Stimulated activated CD4-positive, alpha-beta T cell treated with anti-CD3 and anti-CD28 coated beads, TNF-alpha, amount 100 ng/mL, for 4 hours (primary cell): ENCODE results near the gene UBQLN1.

Source experiments
- DNase-seq, 3 experiments: peaks; one replicate each; pipeline ENCODE4 v3.0.0-alpha.2; 2020; ENCODE audit warnings: low read depth in 3 of 3

Gene UBQLN1

GRCh38 chr9:83688921-83689320 is 18.8 kb downstream of the UBQLN1 start:
- DNase-seq: no peak

- no peak for DNase-seq
Measured at GRCh38 chr9:83681490-83681889, 26.3 kb downstream of the UBQLN1 start.

GRCh38 chr9:83680233-83680632 is 27.5 kb downstream of the UBQLN1 start:
- no peak for DNase-seq

GRCh38 chr9:83677596-83677995 is 30.2 kb downstream of the UBQLN1 start:
- no peak for DNase-seq

GRCh38 chr9:83675466-83675865 is 32.3 kb downstream of the UBQLN1 start:
- no peak for DNase-seq

GRCh38 chr9:83671451-83671850 is 36.3 kb downstream of the UBQLN1 start:
- no peak for DNase-seq

- no peak for DNase-seq
Measured at GRCh38 chr9:83670381-83670780, 37.4 kb downstream of the UBQLN1 start.

DNA sequence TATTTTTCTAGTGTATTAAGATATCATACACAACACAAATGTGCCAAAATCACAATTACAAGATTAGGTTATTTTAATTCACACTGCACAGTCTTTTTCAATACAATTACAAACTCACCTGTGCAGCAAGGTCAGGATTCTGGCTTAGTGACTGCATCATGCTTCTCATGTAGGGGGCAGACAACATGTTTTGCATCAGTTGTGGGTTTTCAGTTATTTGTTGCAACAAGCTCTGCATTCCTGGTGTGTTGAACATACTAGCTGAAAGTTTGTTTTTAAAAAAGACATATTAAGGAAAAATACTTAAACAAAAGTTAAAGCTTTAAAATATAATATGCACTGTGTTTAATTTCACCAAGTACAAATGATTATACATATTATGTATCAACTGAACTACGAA is 38.7 kb downstream of the UBQLN1 start:
- DNase-seq: no peak

DNA sequence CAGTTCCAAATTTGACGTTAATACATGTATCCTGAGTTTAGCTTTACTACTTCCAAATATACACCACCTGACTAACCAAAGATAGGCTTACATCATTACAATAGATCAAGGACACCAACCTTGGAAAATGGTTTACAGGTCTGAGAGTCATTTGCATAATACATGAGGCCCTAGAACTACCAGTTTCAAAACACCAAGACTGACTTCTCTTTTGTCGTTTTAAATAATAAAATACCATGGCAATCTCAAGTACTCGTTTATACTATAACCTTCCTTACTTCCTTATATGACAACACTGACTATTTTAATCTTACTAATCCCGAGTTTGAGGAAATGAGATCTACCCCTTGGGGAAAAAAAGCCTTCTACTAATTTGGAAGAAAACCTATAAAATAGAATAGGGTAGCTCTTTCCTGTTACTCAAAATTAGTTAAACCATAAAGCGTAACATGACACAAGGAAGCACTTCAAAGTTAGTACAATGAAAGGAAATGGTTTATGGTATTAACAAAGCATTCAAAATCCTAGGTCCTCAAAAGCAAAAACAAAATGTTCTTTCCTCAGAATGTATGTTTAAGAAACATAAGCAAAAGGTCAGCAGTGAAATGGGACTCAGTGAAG is 42.1 kb downstream of the UBQLN1 start:
- DNase-seq: no peak

- DNase-seq: no peak
Measured at GRCh38 chr9:83662933-83663332, 44.8 kb downstream of the UBQLN1 start.

DNA sequence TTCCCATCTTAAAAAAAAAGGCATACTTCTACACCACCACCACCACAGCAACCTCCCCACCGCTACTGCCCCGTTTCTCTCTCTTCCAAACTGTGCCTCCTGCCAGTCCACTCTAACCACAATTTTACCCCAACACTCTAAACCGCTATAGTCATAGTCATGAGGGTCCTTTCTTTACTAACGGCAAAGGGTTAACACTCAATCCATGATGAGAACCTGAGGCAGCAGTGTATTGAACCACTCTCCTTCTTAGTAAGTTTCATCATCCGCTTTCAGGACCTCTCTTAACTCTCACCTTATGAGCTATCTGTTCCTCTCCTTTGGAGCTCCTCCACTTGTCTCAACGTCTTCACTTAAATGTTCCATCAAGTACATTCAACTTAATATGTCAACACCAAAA is 50.8 kb downstream of the UBQLN1 start:
- no peak for DNase-seq

DNA sequence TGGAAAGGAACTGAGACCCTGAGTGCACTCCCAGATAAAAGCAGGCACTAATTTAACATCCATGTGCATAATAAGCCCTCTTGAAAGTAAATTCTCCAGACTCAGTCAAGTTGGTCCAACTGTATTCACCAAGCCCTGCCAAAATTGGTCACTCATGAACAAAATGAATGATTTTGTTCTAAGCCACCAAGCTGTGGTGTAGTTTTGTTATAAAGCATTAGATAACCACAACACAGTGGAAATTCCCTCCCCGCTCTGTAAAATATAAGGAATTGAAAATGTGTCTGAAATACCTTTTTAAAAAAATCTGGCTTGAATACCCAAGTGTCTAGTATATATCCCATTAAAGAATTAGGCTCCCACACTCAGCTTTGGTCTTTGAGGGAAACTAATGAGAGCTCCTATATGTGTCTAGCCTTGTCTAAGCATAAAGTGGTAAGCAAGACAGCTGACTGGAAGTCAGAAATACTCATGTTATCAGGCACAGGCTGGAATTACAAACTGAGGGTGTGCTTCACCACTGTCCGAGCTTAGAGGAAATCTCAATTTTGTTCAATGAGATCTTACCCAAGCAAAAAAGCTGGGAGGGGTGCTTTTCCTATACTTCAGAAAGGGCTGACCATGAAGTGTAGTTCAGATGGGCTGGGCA is 51.6 kb downstream of the UBQLN1 start:
- no peak for DNase-seq

- no peak for DNase-seq
Measured at GRCh38 chr9:83655433-83655832, 52.3 kb downstream of the UBQLN1 start.

- no peak for DNase-seq
Measured at GRCh38 chr9:83652433-83652832, 55.3 kb downstream of the UBQLN1 start.

- no peak for DNase-seq
Measured at GRCh38 chr9:83651558-83651957, 56.2 kb downstream of the UBQLN1 start.

DNA sequence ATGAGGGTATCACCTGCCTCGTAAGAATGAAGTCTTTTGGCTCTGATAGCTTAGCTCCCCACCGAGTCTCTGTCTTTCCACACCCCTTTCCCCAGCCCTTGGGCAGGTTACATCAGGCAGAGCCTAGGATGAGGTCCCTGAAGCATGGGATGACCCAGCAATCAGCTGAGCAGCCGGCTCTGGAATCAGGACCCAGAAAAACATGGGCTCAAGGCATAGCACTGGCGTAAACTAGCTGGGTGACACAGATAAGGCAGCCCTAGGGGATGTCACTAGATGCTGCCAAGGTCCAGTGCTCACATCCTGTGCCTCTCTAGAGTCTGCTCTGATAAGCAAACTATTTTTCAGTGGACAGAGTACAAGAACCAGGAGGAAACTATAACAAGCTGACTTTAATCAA is 58.2 kb downstream of the UBQLN1 start:
- DNase-seq: no peak

DNA sequence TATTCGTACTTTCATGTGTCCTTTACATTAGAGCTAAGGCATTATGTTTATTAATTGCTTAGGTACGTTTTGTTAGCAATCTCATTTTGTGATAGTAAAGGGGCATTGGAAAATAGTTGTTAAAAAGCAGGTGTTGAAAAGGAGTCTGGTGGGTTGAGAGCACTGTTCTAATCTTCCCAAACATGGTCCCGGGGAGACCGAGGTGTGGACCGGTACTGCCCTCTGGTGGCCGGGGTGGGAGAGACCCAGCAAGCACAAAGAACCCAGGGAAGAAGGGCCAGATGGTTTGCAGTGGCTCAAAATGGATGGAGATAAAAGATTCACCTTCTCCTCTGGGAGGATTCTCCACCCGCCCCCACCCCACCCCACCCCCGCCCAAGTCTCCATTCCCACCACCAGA is 58.7 kb downstream of the UBQLN1 start:
- peak; percentile 47 to 54 (median 52) for DNase-seq

DNA sequence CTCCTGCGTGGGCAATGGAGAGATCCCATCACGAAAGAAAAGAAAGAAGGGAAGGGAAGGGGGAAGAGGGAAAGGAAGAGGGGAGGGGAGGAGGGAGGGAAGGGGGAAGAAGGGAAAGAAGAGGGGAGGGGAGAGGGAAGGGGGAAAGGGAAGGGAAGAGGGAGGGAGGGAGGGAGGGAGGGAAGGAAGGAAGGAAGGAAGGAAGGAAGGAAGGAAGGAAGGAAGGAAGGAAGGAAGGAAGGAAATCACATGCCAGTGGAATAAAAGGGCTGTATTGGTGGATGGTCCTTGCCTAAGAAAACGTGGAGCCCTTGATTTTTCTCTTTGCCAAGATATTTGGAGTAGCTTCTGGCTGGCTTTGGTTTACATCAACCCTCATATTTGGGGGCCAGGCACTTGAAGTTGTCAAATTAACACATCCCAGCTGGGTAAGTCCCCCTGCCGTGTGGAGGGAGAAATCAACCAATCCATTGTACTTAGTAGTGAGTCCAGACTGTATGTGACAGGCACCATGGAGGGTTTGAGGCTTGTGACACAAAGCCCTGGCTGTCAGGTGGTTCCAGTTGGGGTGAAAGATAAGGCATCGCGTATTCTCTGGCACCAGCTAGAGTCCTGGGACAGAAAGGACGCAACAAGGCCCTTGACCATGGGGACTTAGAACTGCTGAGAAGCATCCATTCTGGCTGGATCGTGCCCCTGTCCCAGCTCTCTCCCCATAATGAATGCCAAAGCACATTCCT is 61.1 kb downstream of the UBQLN1 start:
- DNase-seq: no peak

DNA sequence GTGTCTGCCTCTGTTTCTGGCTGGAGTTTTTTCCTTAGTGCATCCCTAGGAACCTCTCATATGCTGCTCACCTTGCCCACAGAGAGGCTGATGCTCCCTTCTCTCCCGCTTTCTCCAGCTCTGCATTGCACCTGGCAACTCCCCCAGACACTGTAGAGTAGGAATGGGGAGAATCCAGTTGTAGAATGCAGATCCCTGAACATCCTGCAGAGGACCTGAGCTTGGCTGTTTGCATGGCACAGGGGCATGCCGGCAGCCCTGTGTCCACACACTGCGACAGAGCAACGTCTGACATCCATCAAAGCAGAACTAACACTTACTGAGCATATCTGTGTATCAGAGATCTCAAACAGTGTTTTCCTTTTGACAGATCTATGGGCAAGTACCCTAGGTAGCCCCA is 65.0 kb downstream of the UBQLN1 start:
- no peak for DNase-seq

- DNase-seq: no peak
Measured at GRCh38 chr9:83639266-83639665, 68.5 kb downstream of the UBQLN1 start.

DNA sequence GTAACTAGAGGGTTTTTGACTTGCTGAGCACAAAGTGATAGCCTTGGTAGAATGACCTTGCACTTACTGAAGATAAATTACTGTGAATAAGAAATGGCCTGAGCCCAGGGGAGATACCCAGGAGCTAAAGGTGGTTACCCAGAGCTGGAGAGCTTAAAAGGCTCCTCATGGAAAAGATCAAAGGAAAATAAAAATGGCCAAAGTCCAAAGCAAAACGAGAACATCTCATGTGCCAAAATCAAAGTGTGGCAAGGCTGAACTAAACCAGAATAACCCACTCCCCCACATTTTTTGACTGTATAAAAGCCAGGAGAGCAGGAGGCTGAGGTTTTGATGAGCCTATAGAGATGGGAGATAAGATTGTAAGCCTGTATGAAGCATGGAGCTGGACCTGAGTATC is 70.4 kb downstream of the UBQLN1 start:
- no peak for DNase-seq

DNA sequence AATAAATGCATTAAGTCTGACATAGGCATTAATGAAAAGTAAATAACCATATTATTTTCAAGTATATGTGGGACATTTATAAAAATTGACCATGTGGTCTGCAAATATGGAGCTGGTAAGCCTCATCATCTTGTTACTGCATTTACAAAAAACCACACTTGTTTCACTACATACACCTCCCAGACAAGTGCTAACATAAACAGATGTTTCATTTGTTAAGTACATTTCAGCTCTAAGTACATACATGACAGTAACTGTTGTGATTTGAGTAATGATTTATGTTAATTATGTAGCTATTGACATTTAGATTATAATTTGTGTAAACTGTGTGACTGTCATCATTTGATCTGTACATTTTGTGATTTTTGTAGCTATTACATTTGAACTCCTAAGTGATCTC is 70.9 kb downstream of the UBQLN1 start:
- no peak for DNase-seq

- DNase-seq: no peak
Measured at GRCh38 chr9:83633676-83634075, 74.1 kb downstream of the UBQLN1 start.
